Fibroblast of skin of right quadriceps (primary cell): ENCODE results near the gene SNAP29.
"Not testable (repeated sequence)": the region's sequence is repeated elsewhere in the genome, so short reads cannot be mapped to it uniquely, and the experiment has no call there.

Source experiments
- DNase-seq: peaks from one replicate; pipeline ENCODE4 v3.0.0-alpha.2; 2013

The SNAP29 gene

DNA sequence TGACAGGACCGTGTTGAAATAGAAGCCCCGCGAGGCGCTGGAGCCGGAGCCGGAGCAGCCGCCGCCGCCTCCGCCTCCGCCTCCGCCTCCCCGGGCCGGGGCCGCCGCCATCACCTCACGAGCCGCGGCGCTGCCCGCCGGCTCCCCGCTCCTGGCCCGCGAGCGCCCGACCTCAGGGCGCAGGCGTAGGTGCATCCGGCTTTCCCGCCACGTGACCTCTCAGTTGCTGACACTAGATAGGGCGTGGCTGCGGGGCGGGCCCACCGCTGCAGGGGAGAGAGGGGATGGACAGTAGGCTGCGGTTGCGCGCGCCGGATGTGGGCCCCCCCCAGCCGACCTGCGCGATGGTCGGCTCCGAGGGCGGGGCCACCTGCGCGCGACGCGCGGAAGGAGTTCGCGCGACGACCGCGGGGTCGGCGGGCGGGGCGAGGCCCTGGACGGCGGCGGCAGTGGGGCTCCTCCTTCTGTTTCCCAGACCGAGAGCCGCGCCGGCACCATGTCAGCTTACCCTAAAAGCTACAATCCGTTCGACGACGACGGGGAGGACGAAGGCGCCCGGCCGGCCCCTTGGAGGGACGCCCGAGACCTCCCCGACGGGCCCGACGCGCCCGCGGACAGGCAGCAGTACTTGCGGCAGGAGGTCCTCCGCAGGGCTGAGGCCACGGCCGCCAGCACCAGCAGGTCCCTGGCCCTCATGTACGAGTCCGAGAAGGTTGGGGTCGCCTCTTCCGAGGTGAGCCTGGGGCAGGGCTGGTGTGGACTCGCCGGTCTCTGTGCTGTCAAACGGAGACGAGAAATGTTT lies at the start of gene SNAP29, which contains the start of gene PI4KA:
Gene SNAP29 (plus strand): TSS at position 393 of the 802 bp plus-strand sequence. CDS start 104 bp downstream, at position 497.
Gene PI4KA (minus strand): TSS at position 197 of the 802 bp plus-strand sequence. CDS start 86 bp downstream, at position 111.
- peak; percentile 99 for DNase-seq

- no peak for DNase-seq
These were observed 49.1 kb upstream of the SNAP29 start for GRCh38 chr22:20809538-20810185.

DNA sequence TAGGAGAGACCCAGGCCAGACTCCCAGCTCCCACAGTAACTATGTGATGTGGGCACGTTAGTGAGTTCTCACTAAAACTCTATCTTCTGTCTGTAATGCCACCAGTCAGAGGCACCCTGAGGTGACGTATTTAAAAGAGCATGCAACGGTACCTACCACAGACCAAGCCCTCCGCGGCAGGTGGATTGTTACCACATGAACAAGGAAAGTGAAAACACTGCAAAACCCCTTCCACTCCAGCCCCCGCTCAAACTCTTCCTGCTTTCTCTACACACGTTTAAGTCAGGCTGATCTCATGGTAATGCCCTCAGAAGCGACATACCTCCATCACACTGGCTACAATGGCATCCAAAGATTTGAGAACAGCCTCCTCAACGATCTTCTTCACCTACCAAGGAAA lies 48.2 kb upstream of the SNAP29 start:
- DNase-seq, result no peak

DNA sequence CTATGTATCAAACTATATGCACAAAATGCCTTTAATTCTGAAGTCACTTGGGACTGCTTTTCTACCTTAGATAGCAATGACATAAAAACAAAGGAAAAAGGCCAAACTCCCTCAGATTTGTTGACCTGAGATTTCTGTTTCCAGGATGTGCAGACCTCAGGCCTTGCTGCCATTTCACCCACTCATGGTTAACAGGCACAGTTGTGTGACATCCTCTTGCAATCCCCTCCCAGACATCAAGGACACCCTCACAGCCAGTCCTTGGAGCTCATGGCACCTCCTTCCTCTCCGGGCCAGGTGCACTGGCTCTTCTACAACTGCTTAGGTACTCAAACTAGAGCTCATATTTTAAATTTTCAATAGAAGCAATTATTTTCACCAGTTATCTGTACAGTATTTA lies 47.6 kb upstream of the SNAP29 start:
- no peak for DNase-seq

GRCh38 chr22:20811971-20812660 lies 46.7 kb upstream of the SNAP29 start:
- DNase-seq, result no peak

DNA sequence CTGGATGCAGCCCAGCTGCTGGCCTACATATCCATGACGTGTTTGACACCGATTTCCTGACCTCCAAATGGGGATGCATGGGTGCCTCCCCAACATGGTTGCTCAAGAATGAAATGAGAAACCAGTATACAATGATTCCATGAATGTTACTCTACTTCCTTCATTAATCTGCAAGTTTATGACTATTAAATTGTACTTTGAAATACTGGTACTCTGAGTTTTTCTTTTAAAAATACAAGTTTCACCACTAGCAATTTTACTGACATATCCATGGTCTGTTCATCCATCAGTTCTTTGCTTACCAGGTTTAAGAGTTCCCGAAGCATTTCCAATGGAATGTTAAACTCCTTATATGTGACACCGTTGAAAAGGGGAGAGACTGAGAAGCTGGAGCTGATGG lies 45.8 kb upstream of the SNAP29 start:
- DNase-seq, result no peak

- DNase-seq, result no peak
These were observed 44.5 kb upstream of the SNAP29 start for GRCh38 chr22:20814221-20814808.

DNA sequence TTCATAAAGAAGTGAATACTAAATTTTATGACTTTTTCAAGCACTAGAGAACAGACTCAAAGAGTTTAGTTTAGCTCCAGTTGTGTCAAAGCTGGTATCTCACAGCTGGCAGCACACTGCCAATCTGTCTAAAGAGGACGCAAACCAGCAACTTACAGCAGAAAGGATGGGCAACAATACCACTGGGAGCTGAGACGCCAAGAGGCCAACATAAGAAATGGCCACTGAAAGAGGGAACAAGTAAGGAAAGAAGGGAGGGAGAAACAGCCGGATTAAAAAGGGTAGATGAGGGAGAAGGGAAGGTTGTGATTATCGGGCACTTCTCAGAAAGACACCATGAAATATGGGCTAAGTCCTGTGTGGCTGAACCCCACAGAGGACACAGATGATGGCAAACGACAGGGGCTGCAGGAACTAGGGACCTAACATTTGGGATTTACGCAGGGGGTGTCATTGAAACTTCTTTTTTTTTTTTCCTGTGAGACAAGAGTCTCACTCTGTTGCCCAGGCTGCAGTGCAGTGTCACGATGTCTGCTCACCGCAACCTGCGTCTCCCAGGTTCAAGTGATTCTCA lies 43.2 kb upstream of the SNAP29 start:
- no peak for DNase-seq

GRCh38 chr22:20816559-20816958 lies 42.2 kb upstream of the SNAP29 start:
- no peak for DNase-seq

- no peak for DNase-seq
These were observed 40.3 kb upstream of the SNAP29 start for GRCh38 chr22:20818471-20818870.

DNA sequence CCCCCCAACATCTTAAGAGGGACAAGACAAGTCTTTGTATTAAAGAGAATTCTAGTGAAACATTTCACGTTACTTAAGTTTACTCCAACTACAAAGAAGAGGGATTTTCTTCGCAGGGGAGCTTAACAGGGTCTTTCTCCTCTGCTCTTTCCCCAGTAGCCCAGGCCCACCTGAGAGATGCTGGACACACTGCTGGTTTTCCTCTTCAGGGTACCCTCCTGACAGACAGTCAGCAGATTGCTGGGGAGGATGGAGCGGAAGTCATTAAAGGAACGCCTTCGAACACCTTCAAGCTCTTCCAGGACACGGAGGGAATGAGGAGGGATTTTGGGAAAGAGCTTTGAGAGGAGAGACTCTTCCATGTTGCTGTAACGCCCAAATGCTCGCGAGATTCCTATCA lies 39.3 kb upstream of the SNAP29 start:
- DNase-seq, result no peak

GRCh38 chr22:20821717-20822239 lies 37.0 kb upstream of the SNAP29 start:
- DNase-seq, result not testable (repeated sequence)

GRCh38 chr22:20822240-20822639 lies 36.6 kb upstream of the SNAP29 start:
- DNase-seq, result no peak

DNA sequence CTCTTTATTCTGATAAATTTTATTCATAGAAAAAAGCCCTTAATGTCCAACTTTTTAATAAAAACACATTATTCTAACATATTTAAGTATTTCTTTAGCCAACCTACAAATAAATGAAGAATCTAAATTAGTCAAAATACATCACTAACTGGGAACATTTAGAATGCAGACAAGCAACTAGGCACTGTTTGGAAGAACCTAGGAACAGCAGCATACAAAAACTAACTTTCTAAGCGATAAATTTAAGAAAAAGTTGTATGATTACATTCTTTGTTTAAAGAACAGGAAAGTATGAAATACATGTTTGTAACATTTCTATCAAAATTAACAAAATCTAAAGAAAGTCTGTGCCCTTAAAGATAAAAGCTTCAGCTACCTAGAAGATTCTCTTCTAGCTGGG lies 35.5 kb upstream of the SNAP29 start:
- no peak for DNase-seq

- not testable (repeated sequence) for DNase-seq
These were observed 33.6 kb upstream of the SNAP29 start for GRCh38 chr22:20825216-20825615.

DNA sequence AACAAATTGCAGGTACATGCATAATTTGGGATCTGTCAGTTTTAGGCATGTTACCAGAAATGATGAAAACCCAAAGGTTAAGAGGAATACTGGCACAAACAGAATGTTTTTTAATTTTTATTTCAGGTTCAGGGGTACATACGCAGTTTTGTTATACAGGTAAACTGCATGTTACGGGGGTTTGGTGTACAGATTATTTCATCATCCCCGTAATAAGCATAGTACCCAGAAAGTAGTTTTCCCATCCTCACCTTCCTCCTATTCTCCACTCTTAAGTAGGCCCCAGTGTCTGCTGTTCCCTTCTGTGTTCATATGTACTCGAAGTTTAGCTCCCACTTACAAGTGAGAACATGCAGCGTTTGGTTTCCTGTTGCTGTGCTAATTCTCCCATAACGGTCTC lies 33.2 kb upstream of the SNAP29 start:
- no peak for DNase-seq

GRCh38 chr22:20826373-20827152 lies 32.2 kb upstream of the SNAP29 start:
- DNase-seq, result not testable (repeated sequence)

DNA sequence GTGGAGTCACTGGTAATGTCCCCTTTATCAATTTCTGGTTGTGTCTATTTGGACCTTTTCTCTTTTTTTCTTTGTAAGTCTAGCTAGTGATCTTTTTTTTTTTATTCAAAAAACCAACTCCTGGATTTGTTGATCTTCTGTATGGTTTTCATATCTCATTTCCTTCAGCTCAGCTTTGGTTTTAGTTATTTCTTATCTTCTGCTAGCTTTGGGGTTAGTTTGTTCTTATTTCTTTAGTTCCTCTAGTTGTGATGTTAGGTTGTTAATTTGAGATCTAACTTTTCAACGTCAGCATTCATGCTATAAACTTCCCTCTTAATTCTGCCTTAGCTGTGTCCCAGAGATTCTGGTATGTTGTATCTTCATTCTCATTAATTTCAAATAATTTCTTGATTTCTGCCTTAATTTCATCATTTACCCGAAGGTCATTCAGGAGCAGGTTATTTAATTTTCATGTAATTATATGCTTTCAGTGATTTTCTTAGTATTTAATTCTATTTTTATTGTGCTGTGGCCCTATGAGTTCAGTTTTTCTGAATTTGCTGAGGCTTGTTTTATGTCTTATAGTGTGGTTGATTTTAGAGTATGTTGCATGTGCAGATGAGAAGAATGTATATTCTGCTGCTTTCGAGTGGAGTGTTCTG lies 29.2 kb upstream of the SNAP29 start:
- no peak for DNase-seq

DNA sequence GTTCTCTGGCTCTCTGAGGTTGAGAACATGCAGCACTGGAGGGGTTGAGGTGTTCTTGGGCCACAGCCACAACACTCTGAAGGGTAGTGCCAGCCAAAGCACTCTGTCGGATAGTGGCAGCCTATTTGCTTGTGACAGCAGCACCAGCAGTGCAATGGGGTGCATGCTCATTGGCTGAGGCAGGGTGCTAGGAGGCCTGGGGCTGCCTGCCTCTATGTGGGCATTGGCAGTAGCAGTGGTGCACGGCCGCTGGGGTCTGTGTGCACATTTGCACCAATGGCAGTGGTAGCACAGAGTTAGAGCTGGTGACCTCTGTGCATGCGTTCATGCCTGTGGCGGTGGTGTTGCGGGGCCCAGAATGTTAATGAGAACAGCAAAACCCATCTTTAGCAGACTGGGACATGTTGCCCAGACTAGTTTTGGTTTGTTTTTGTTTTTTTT lies 25.6 kb upstream of the SNAP29 start:
- DNase-seq, result no peak

- no peak for DNase-seq
These were observed 24.6 kb upstream of the SNAP29 start for GRCh38 chr22:20834206-20834605.

DNA sequence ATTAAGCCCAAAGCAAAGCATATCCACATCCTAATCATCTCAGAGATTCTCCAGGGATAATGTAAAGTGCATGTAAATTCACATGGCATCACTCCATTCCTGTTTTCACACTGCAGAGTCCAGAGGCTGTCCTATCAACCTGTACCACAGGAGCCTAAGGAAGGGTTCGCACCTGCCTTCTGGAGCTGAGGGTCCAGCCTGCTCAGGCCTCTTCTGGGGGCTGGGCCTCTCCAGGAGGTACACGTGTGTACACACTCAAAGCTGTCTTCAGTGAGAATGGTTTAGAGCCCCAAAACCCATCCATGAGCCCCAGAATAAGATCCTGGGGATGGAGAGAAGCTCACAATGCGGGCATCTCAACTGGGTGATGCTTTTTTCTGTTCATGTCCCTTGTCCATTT lies 24.1 kb upstream of the SNAP29 start:
- no peak for DNase-seq
